A673 (cell line): Measurements from ENCODE around the gene ETF1. TPM values are rescaled to one million over a fixed set of nuclear protein-coding genes. Genes with fewer than 3 reads are reported as not detected.
"Not testable (repeated sequence)": the region's sequence is repeated elsewhere in the genome, so short reads cannot be mapped to it uniquely, and the experiment has no call there.

Source experiments
- BruUV-seq: library from RNA; stranded (reverse); fragments of 400-500 nt; replicated peaks from 2 replicates; lab custom pipeline; 2021; lab: Mats Ljungman, UMichigan
- CTCF ChIA-PET: fragments of 300-600 bp; sonication (Branson Sonifier 250); formaldehyde crosslinking; loops from one replicate; lab custom pipeline; 2022; ENCODE audit warnings: antibody characterized with exemption; lab: Charles Lee
- POLR2A ChIA-PET: fragments of 300-600 bp; sonication (Branson Sonifier 250); formaldehyde crosslinking; loops from one replicate; lab custom pipeline; 2022; ENCODE audit warnings: antibody characterized with exemption; ENCODE audit not compliant: low non-redundant PET; lab: Charles Lee
- DNase-seq: peaks from one replicate; pipeline ENCODE4 v3.0.0-alpha.2; 2015; ENCODE audit warnings: low spot score
- H3K27ac ChIP-seq: fragments of 200-600 bp; sonication (generic); 2 replicates; pipeline ENCODE4 v1.5.1; 2016; ENCODE audit warnings: mixed run types, low read depth, mild to moderate bottlenecking, mixed read lengths, antibody characterized with exemption, low read length; ENCODE audit not compliant: poor library complexity, severe bottlenecking
- H3K27me3 ChIP-seq: fragments of 200-600 bp; sonication (generic); replicated peaks from 2 replicates; pipeline ENCODE4 v1.6.1; 2017; ENCODE audit warnings: mixed run types, low read depth, mild to moderate bottlenecking, mixed read lengths, antibody characterized with exemption, low read length; ENCODE audit not compliant: insufficient read depth, poor library complexity
- H3K36me3 ChIP-seq: fragments of 200-600 bp; sonication (generic); 2 replicates; pipeline ENCODE4 v1.6.1; 2016; ENCODE audit warnings: mixed run types, mild to moderate bottlenecking, mixed read lengths, antibody characterized with exemption, low read length; ENCODE audit not compliant: insufficient read depth, poor library complexity, severe bottlenecking
- H3K4me1 ChIP-seq: fragments of 200-600 bp; sonication (generic); 2 replicates; pipeline ENCODE4 v1.6.1; 2017; ENCODE audit warnings: mixed run types, mild to moderate bottlenecking, mixed read lengths, antibody characterized with exemption, low read length; ENCODE audit not compliant: insufficient read depth, poor library complexity, severe bottlenecking
- H3K4me3 ChIP-seq: fragments of 200-600 bp; sonication (generic); 2 replicates; pipeline ENCODE4 v1.5.1; 2016; ENCODE audit warnings: low read depth, mixed run types, mild to moderate bottlenecking, mixed read lengths, low read length; ENCODE audit not compliant: poor library complexity, severe bottlenecking
- H3K9me3 ChIP-seq: fragments of 200-600 bp; sonication (generic); 2 replicates; pipeline ENCODE4 v1.6.1; 2016; ENCODE audit warnings: mixed run types, low read depth, mild to moderate bottlenecking, mixed read lengths, antibody characterized with exemption, low read length; ENCODE audit not compliant: poor library complexity, severe bottlenecking
- EZH2 ChIP-seq: fragments of 200-600 bp; sonication (generic); IDR thresholded peaks from 2 replicates; pipeline ENCODE4 v1.6.1; 2017; ENCODE audit warnings: borderline replicate concordance, low read depth, mild to moderate bottlenecking, mixed read lengths, antibody characterized with exemption, low read length; ENCODE audit not compliant: poor library complexity, severe bottlenecking
- intact Hi-C: fragments of 100-400 bp; cut with micrococcal nuclease; formaldehyde crosslinking; loops from one replicate; pipeline ENCODE4 v1.10.0; 2022; ENCODE audit not compliant: unreplicated experiment
- total RNA-seq: library from RNA; stranded (reverse); gene quantifications from 2 replicates; pipeline ENCODE4 v1.2.3, GENCODE V29; 2021
- TF ChIP-seq, protein P1 (sequence below): fragments of 300-800, 200-600 bp; sonication (generic); conservative IDR thresholded peaks from 2 replicates; pipeline ENCODE4 v1.5.1; 2017; ENCODE audit warnings: low read depth, mild to moderate bottlenecking, antibody characterized with exemption, low read length, moderate library complexity, mixed read lengths

Gene ETF1
- total RNA-seq, 1 experiment from 2014 or later: 191 TPM

DNA sequence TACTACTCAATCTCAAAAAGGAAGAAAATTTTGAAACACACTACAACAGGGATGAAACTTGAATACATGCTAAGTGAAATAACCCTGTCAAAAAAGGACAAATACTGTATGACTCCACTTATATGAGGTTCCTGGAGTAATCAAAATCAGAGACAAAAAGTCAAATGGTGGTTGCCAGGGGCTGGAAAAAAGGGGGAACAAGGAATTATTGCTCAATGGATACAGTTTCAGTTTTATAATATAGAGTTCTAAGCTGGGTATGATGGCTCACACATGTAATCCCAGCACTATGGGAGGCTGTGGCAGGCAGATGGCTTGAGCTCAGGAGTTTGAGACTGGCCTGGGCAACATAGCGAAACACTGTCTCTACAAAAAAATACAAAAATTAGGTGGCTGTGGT lies 29.0 kb downstream of the ETF1 start:
- H3K9me3 ChIP-seq: no peaks in the 10 kb centered on the region
- TF ChIP-seq, protein P1, sequence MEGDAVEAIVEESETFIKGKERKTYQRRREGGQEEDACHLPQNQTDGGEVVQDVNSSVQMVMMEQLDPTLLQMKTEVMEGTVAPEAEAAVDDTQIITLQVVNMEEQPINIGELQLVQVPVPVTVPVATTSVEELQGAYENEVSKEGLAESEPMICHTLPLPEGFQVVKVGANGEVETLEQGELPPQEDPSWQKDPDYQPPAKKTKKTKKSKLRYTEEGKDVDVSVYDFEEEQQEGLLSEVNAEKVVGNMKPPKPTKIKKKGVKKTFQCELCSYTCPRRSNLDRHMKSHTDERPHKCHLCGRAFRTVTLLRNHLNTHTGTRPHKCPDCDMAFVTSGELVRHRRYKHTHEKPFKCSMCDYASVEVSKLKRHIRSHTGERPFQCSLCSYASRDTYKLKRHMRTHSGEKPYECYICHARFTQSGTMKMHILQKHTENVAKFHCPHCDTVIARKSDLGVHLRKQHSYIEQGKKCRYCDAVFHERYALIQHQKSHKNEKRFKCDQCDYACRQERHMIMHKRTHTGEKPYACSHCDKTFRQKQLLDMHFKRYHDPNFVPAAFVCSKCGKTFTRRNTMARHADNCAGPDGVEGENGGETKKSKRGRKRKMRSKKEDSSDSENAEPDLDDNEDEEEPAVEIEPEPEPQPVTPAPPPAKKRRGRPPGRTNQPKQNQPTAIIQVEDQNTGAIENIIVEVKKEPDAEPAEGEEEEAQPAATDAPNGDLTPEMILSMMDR: no peak
- TF ChIP-seq EZH2: no peak
- intact Hi-C loops: no loop called here
- BruUV-seq: no TSS peak
- no peak for DNase-seq
- H3K27ac ChIP-seq: no peak overlapping the region
- ChIA-PET CTCF (no interaction called here), POLR2A (no interaction called here)
- no peaks in the 10 kb centered on the region for H3K27me3 ChIP-seq
- H3K36me3 ChIP-seq: peaks cover 96% of the 10 kb centered on the region
- peaks cover under 1% of the 10 kb centered on the region for H3K4me1 ChIP-seq
- no peak overlapping the region for H3K4me3 ChIP-seq

DNA sequence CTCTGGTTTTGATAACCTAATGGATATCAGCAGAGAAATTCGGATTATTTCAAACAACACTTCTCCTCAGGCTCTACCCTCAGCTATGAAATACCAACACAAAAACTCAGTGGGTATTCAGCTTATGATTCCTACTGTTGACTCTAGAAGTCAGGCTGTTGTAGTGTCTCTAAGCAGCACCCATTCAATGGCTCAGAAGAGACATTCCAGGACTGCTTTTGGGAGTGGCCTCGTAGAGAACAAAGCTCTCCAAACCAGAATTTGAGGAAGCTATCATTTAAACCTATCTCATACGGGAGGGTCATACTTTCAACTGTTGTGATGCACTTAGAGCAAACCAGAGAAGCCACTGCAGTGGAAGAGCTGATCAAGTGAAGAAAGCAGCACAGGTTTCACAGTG lies 34.1 kb downstream of the ETF1 start:
- CTCF ChIA-PET: interaction anchor here (0.7 kb wide), 1 partner anchor 45 kb away, joined by 6 read pairs; no protein-coding TSS in a partner anchor
- DNase-seq: no peak
- peaks cover 64% of the 10 kb centered on the region for H3K36me3 ChIP-seq
- POLR2A ChIA-PET: interaction anchor here (0.7 kb wide), 1 partner anchor 1879 kb away, joined by 3 read pairs; no protein-coding TSS in a partner anchor
- intact Hi-C loops: no loop called here
- no peak overlapping the region for H3K4me3 ChIP-seq
- H3K9me3 ChIP-seq: no peaks in the 10 kb centered on the region
- H3K27ac ChIP-seq: peak overlapping the region; percentile 5
- no TSS peak for BruUV-seq
- no peaks in the 10 kb centered on the region for H3K27me3 ChIP-seq
- TF ChIP-seq, protein P1: no peak
- no peak for TF ChIP-seq EZH2
- H3K4me1 ChIP-seq: peaks cover 12% of the 10 kb centered on the region

DNA sequence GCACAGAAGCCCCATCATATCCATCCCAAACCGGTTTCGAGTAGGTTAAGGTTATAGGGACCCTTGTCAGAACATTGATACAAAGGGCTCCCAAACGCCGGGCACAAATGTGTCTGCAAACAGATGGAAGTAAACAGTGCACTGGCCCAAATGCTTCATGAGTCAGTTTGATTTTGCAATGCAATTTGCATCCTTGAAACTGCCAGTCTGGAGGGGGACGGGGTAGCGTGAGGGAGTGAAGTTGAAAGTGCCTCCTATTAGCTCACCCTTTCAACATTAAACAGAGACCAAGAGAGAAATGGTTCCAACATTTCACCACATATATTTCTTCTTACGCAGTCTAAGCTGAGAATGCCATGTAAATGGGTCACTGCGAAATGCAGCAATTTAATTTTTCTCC lies 35.6 kb downstream of the ETF1 start:
- CTCF ChIA-PET, intact Hi-C loops, DNase-seq, POLR2A ChIA-PET, H3K27ac ChIP-seq, H3K27me3 ChIP-seq, H3K4me3 ChIP-seq, H3K9me3 ChIP-seq: not testable (repeated sequence)
- Histone ChIP-seq H3K4me1 (peaks cover 12% of the 10 kb centered on the region), H3K36me3 (peaks cover 49% of the 10 kb centered on the region)
- TSS peak; percentile 46 for BruUV-seq
